Transverse colon (tissue), 3 donors: ENCODE measurements around the gene UMODL1.

Source experiments
- CTCF ChIP-seq, 5 experiments: fragments of 200-600 bp in 3 of 5; fragments of 450-650 bp in 2 of 5; sonication (generic) in 3 of 5; IDR thresholded peaks; 1 replicate in 2 of 5; 2 replicates in 3 of 5; pipeline ENCODE4 v1.5.1; 2016 to 2017; ENCODE audit warnings: antibody characterized with exemption in 5 of 5, inconsistent platforms in 3 of 5, mild to moderate bottlenecking in 2 of 5, moderate library complexity in 1 of 5
- EP300 ChIP-seq: sonication (generic); formaldehyde crosslinking; IDR thresholded peaks from one replicate; pipeline ENCODE4 v1.6.1; 2017; ENCODE audit warnings: antibody characterized with exemption, low read depth

- TF ChIP-seq CTCF (IDR thresholded peaks at IDR 0.05) (no peak), EP300 (no peak)
These were observed 31.0 kb downstream of the UMODL1 start for GRCh38 chr21:42102076-42102475.
